22Rv1 (cell line): ENCODE data around the gene AKAP6.

Experiments used
- ZFX ChIP-seq: fragments of 450-650 bp; IDR thresholded peaks from 2 replicates; pipeline ENCODE4 v1.6.1; 2017; ENCODE audit warnings: antibody characterized with exemption, borderline replicate concordance
- TF ChIP-seq, protein P1 (sequence below): fragments of 450-650 bp; IDR thresholded peaks from 2 replicates; pipeline ENCODE4 v1.5.1; 2017; ENCODE audit warnings: mild to moderate bottlenecking

DNA sequence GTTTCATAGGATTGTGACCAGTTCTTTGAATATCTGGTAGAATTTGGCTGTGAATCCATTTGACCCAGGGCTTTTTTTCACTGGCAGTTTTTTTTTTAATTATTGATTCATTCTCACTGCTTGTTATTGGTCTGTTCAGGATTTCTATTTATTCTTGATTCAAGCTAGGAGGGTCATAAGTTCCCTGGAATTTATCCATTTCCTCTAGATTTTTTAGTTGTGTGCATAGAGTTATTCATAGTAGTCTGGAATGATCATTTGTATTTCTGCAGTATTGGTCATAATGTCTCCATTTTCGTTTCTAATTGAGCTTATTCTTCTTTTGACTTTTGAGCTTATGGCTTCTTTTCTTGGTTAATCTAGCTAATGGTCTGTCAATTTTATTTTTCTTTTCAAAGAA lies 291.6 kb downstream of the AKAP6 start:
- TF ChIP-seq, protein P1, sequence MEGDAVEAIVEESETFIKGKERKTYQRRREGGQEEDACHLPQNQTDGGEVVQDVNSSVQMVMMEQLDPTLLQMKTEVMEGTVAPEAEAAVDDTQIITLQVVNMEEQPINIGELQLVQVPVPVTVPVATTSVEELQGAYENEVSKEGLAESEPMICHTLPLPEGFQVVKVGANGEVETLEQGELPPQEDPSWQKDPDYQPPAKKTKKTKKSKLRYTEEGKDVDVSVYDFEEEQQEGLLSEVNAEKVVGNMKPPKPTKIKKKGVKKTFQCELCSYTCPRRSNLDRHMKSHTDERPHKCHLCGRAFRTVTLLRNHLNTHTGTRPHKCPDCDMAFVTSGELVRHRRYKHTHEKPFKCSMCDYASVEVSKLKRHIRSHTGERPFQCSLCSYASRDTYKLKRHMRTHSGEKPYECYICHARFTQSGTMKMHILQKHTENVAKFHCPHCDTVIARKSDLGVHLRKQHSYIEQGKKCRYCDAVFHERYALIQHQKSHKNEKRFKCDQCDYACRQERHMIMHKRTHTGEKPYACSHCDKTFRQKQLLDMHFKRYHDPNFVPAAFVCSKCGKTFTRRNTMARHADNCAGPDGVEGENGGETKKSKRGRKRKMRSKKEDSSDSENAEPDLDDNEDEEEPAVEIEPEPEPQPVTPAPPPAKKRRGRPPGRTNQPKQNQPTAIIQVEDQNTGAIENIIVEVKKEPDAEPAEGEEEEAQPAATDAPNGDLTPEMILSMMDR: no peak
- no peak for TF ChIP-seq ZFX
